ENCODE data around the gene COLEC11.

COLEC11 gene

DNA sequence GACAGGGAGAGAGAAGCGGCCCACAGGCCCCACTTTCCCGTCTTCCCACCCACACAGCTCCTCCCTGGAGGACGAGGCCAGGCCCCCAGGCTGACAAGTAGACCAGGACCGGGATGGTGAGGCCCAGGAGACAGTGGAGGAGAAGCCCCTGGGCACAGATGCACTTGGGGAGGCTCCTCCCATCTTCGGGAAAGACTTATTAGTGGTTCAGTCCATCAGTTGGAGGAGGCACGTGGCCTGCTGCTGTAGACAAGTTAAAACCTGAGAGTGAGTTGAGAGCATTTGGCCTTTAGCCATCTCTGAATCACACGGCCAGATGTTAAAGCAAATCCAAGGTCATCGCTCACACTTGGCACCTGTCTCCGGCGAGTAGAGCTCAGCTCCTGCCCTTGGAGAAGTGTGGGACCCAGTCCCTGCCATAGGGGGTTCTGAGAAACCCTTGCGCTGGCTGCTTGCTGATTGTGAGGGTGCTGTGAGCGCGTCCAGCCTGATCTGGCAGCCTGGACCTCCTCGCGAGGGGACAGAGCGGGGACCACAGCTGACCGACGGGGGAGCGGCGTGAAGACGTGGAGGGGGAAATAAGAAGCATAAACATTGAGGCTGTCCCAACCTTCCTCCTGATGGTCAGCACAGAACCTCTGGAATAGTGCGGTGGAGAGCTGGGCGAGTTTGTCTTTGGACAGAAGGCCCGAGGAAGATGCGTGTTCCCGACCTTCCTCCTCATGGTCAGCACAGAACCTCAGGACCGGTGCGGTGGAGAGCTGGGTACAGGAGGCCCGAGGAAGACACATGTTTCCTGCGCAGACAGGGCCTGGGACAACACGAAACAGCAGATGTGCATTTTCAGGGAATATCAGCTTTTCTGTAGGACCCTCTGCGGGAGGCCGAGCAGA, 38.4 kb downstream of the COLEC11 start:
- Histone ChIP-seq H3K27ac (ENCODE audit: low read depth, low read length, poor library complexity, severe bottlenecking) (no peak overlapping the region), H3K9ac (ENCODE audit: low read length) (no peak overlapping the region), H3F3A (ENCODE audit: insufficient read depth, low read length) (no peaks in the 10 kb centered on the region), H3K36me3 (ENCODE audit: insufficient read depth, low read length) (no peaks in the 10 kb centered on the region), H3K79me2 (ENCODE audit: insufficient read depth, low read length) (no peaks in the 10 kb centered on the region), H3K9me3 (ENCODE audit: low read length) (no peaks in the 10 kb centered on the region), H3K9me2 (ENCODE audit: low read depth, low read length) (no peaks in the 10 kb centered on the region), H2AFZ (ENCODE audit: low read length) (no peak overlapping the region), H3K4me2 (ENCODE audit: low read length) (no peak overlapping the region), H4K20me1 (ENCODE audit: insufficient read depth, low read length) (no peaks in the 10 kb centered on the region), H3K4me1 (ENCODE audit: insufficient read depth, low read length, severe bottlenecking) (no peaks in the 10 kb centered on the region), H3K4me3 (ENCODE audit: low read depth, low read length, poor library complexity, severe bottlenecking) (no peak overlapping the region), H3K27me3 (ENCODE audit: insufficient read depth, low read length) (0 out of 2 replicates have a peak, but pooled peaks cover 6% of the 10 kb centered on the region)
- TF ChIP-seq CTCF (IDR thresholded peaks at IDR 0.05; ENCODE audit: low read length) (no peak), EZH2 (IDR thresholded peaks at IDR 0.05; ENCODE audit: borderline replicate concordance, low read length) (no peak)

DNA sequence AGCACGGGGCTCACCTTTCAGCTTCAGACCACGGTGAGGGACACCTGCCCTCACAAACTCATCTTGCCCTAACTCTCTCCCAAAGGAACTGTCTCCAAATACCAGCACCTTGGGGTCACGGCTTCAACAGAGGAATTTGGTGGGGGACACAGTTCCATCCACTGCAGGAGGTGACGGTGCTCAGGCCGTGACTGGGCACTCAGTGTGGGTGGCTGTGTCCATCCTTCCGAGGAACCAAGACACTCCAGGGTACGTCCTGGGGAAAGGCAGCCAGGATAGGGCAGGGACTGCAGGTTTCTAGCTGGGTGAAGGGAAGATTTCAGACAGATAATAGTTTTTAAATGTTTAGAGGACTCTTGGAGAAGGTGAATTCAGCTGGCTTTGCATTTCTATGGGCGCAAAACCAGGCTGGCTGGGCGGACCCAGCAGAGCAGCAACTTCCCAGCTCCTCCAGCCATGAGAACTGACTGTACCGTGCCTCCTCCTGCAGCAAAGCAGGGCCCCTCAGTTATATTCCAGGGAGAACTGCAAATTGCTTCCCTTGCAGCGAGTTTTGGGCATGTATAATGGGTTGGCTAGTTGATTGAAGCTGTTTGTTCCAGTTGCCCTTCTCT, 39.2 kb downstream of the COLEC11 start:
- 0 out of 2 replicates have a peak, but pooled peaks cover 6% of the 10 kb centered on the region for H3K27me3 ChIP-seq (ENCODE audit: insufficient read depth, low read length)
- no peak for TF ChIP-seq EZH2 (IDR thresholded peaks at IDR 0.05; ENCODE audit: borderline replicate concordance, low read length)
- TF ChIP-seq CTCF (IDR thresholded peaks at IDR 0.05; ENCODE audit: low read length): no peak
- no peaks in the 10 kb centered on the region for H3K36me3 ChIP-seq (ENCODE audit: insufficient read depth, low read length)

DNA sequence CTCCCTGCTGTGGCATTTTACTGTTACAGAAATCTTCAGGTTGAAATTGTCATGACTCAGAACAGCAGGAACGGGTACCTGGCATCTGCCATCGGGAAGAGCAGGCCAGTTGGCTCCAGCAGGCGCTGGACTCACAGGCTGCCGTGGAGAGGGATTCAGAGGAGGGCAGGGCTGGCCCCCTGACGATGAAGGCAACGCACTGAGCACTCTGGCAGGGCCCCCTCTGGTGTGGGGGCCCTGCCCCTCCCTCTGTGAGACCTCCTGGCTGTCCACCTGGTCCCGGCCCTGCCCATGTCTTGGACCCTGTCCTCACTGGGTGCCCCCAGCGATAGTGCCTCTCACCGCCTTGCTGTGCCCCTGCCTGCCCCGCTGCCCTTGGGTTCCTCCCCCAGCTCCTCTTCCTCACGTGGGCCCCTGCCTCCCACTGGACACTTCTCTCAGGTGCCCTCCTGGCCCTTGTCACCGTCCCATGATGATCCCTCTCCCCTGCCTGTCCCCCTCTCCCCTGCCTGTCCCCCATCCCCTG, 39.7 kb downstream of the COLEC11 start:
- Histone ChIP-seq H3F3A (ENCODE audit: insufficient read depth, low read length) (no peaks in the 10 kb centered on the region), H3K9me3 (ENCODE audit: low read length) (no peaks in the 10 kb centered on the region), H3K9me2 (ENCODE audit: low read depth, low read length) (no peaks in the 10 kb centered on the region), H3K27ac (ENCODE audit: low read depth, low read length, poor library complexity, severe bottlenecking) (no peak overlapping the region), H3K9ac (ENCODE audit: low read length) (no peak overlapping the region), H3K27me3 (ENCODE audit: insufficient read depth, low read length) (0 out of 2 replicates have a peak, but pooled peaks cover 6% of the 10 kb centered on the region), H3K79me2 (ENCODE audit: insufficient read depth, low read length) (no peaks in the 10 kb centered on the region), H3K4me2 (ENCODE audit: low read length) (no peak overlapping the region), H3K36me3 (ENCODE audit: insufficient read depth, low read length) (no peaks in the 10 kb centered on the region), H2AFZ (ENCODE audit: low read length) (no peak overlapping the region), H3K4me1 (ENCODE audit: insufficient read depth, low read length, severe bottlenecking) (no peaks in the 10 kb centered on the region), H3K4me3 (ENCODE audit: low read depth, low read length, poor library complexity, severe bottlenecking) (no peak overlapping the region), H4K20me1 (ENCODE audit: insufficient read depth, low read length) (no peaks in the 10 kb centered on the region)
- no peak for TF ChIP-seq EZH2 (IDR thresholded peaks at IDR 0.05; ENCODE audit: borderline replicate concordance, low read length)

More for the DNA sequence above, 39.2 kb downstream of the COLEC11 start:
- Histone ChIP-seq H3K9me2 (ENCODE audit: low read depth, low read length) (no peaks in the 10 kb centered on the region), H3K4me1 (ENCODE audit: insufficient read depth, low read length, severe bottlenecking) (no peaks in the 10 kb centered on the region), H3K79me2 (ENCODE audit: insufficient read depth, low read length) (no peaks in the 10 kb centered on the region), H2AFZ (ENCODE audit: low read length) (no peak overlapping the region), H4K20me1 (ENCODE audit: insufficient read depth, low read length) (no peaks in the 10 kb centered on the region), H3K9me3 (ENCODE audit: low read length) (no peaks in the 10 kb centered on the region), H3K4me2 (ENCODE audit: low read length) (no peak overlapping the region), H3K9ac (ENCODE audit: low read length) (no peak overlapping the region), H3K4me3 (ENCODE audit: low read depth, low read length, poor library complexity, severe bottlenecking) (no peak overlapping the region), H3F3A (ENCODE audit: insufficient read depth, low read length) (no peaks in the 10 kb centered on the region), H3K27ac (ENCODE audit: low read depth, low read length, poor library complexity, severe bottlenecking) (no peak overlapping the region)

All from OCI-LY1 (cell line).